Colonic mucosa (tissue), 4 donors: ENCODE results near the gene KCNK16. TPM values are rescaled to one million over a fixed set of nuclear protein-coding genes. Genes with fewer than 3 reads are reported as not detected.

Source experiments
- DNase-seq: peaks from one replicate; pipeline ENCODE4 v3.0.0-alpha.2; 2020
- H3K27ac ChIP-seq: fragments of 200-600 bp; one replicate; pipeline ENCODE4 v1.8.0; 2021
- H3K27me3 ChIP-seq: fragments of 200-600 bp; one replicate; pipeline ENCODE4 v1.8.0; 2021
- H3K36me3 ChIP-seq: fragments of 200-600 bp; one replicate; pipeline ENCODE4 v1.8.0; 2021
- H3K4me1 ChIP-seq: fragments of 200-600 bp; one replicate; pipeline ENCODE4 v1.8.0; 2021; ENCODE audit warnings: mild to moderate bottlenecking
- H3K4me3 ChIP-seq: fragments of 200-600 bp; one replicate; pipeline ENCODE4 v1.8.0; 2021
- H3K9ac ChIP-seq, 2 donors: one replicate each; pipeline ENCODE4 v1.7.0; 2013; ENCODE audit warnings: control low read depth in 2 of 2, low read depth in 2 of 2, low read length in 2 of 2
- H3K9me3 ChIP-seq: fragments of 200-600 bp; one replicate; pipeline ENCODE4 v1.8.0; 2021
- intact Hi-C: fragments of 100-400 bp; cut with DNase I; formaldehyde crosslinking; loops from one replicate; pipeline ENCODE4 v1.14.1; 2022
- total RNA-seq, 2 donors: library from RNA; stranded (reverse); fragmentation: NEBNext Ultra II Directional in 1 of 2; extraction: Animal tissue kit (Norgen Biotek cat#: 25700) in 1 of 2; gene quantifications; one replicate each; pipeline ENCODE4 v1.2.1, GENCODE V29; 2021
- TF ChIP-seq, protein P1 (sequence below): fragments of 200-600 bp; IDR thresholded peaks from one replicate; pipeline ENCODE4 v1.8.0; 2022; ENCODE audit warnings: antibody characterized with exemption, mild to moderate bottlenecking
- donor health status: healthy.
- donor health status: DM: no; HTN: no; CAD: no.
- donor health status: DM: no; HTN: no; CAD: no.

Gene KCNK16
- total RNA-seq, 2 donors from 2014 or later: not detected

DNA sequence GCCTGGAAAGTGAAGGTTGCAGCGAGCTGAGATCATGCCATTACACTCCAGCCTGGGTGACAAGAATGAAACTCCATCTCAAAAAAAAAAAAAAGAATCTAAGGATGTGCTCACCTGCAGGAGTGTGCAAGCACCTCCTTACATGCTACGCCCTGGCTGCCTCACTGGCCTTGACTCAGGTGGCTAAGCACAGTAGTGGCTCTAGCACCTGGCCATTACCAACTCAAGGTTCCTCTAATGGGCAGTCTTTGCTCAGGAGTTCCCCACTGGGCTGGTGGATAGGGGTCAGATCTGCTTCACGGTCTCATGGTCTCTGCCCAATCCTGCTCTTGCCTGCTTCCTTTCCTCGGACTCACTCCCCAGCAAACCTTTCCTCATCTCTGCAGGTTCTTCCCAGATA, 48.0 kb downstream of the KCNK16 start:
- DNase-seq: no peak
- Histone ChIP-seq H3K27ac (no peak overlapping the region), H3K9me3 (no peaks in the 10 kb centered on the region), H3K4me1 (no peaks in the 10 kb centered on the region), H3K4me3 (no peak overlapping the region), H3K9ac (no peak overlapping the region), H3K27me3 (no peaks in the 10 kb centered on the region), H3K36me3 (no peaks in the 10 kb centered on the region)
- intact Hi-C loops: no loop called here
- TF ChIP-seq, protein P1, sequence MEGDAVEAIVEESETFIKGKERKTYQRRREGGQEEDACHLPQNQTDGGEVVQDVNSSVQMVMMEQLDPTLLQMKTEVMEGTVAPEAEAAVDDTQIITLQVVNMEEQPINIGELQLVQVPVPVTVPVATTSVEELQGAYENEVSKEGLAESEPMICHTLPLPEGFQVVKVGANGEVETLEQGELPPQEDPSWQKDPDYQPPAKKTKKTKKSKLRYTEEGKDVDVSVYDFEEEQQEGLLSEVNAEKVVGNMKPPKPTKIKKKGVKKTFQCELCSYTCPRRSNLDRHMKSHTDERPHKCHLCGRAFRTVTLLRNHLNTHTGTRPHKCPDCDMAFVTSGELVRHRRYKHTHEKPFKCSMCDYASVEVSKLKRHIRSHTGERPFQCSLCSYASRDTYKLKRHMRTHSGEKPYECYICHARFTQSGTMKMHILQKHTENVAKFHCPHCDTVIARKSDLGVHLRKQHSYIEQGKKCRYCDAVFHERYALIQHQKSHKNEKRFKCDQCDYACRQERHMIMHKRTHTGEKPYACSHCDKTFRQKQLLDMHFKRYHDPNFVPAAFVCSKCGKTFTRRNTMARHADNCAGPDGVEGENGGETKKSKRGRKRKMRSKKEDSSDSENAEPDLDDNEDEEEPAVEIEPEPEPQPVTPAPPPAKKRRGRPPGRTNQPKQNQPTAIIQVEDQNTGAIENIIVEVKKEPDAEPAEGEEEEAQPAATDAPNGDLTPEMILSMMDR: no peak

DNA sequence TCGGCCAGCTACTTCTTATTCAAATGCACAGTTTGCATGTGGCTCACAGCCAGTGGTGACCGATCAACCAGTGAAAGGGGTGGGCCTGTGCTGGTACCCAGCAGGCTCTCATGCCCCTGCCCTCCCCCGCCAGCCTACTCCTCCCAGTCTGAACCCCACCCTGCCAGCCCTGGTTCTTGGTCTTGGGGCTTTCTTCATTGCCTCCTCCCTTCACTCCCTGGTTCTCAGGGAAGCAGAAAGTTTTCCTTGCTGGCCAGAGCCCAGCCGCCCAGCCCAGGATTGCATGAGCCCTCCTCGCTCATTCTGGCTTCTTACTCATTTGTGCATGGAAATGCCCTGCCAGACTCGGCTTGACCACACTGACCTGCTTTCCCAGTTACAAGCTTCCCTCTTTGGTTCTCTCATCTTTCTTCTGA, 49.1 kb downstream of the KCNK16 start:
- no peak overlapping the region for H3K4me3 ChIP-seq
- TF ChIP-seq, protein P1: no peak
- H3K9me3 ChIP-seq: no peaks in the 10 kb centered on the region
- H3K4me1 ChIP-seq: no peaks in the 10 kb centered on the region
- H3K27ac ChIP-seq: peak overlapping the region; percentile 17
- no peaks in the 10 kb centered on the region for H3K36me3 ChIP-seq
- H3K9ac ChIP-seq: no peak overlapping the region
- peak; percentile 81 for DNase-seq
- H3K27me3 ChIP-seq: no peaks in the 10 kb centered on the region
- intact Hi-C loops: no loop called here

DNA sequence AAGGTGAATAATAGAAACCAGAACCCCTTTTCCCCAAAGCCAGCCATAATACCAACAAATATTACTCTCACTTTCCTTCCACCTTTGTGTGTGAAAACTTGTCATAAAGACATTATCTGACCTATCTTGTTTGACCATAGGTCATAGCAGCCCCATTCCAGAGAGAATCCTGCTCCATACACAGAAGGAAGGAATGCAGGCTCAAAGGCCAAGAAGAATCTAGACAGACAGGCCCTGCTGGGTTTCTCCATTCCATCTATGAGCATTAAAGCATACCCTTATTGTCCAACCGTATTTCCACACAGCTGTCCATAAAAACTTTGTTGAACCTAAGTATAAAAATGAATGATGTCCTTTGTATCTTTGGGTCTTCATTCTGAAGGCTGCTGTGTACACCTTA, 52.5 kb downstream of the KCNK16 start:
- intact Hi-C loops: no loop called here
- no peak for DNase-seq

DNA sequence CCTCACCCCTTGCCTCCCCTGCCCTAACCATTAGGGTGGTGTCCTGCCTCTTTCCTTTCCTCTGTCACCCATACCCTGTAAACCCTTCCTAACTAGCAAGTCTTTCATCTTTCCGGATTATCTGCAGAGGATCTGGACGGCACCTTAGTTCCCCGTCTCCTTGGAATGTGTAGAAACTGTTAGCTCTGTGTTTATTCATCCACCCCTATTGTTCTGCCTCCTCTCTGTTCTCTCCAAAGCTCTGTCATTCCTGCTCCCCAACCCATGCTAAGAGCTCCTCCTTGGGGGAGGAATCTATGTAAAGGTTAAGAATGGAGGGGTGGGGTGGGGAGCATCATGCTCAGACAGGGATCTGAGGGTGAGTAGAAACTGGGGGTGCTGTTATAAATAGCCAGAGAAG, 53.8 kb downstream of the KCNK16 start:
- Histone ChIP-seq H3K9ac (no peak overlapping the region), H3K36me3 (no peaks in the 10 kb centered on the region)

More for the DNA sequence above, 52.5 kb downstream of the KCNK16 start:
- H3K27me3 ChIP-seq: no peaks in the 10 kb centered on the region
- no peak overlapping the region for H3K27ac ChIP-seq
- TF ChIP-seq, protein P1: no peak
- peaks cover 5% of the 10 kb centered on the region for H3K4me1 ChIP-seq
- H3K4me3 ChIP-seq: no peak overlapping the region
- H3K9me3 ChIP-seq: no peaks in the 10 kb centered on the region
- no peak overlapping the region for H3K9ac ChIP-seq
- no peaks in the 10 kb centered on the region for H3K36me3 ChIP-seq

DNA sequence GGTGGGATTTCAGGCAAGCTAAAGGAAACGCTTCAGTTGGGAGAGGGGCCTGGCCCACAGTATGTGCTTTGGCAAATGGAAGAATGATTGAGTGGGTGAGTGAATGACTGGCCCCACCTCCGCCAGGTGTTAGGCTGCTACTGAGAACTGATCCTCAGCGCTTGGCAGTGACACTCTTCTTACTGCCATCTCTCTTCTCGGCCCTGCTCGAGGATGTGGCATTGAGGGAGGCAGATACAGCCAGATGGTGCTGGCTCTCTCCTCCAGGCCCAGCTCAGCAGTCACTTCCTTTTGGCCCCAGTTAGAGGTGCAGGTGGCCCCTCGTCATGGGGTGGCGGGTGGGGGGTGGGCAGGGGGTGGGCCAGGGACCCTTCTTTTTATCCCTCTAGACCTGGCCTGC, 54.3 kb downstream of the KCNK16 start:
- H3K27me3 ChIP-seq: no peaks in the 10 kb centered on the region
- intact Hi-C loops: no loop called here
- DNase-seq: no peak
- no peaks in the 10 kb centered on the region for H3K9me3 ChIP-seq
- H3K4me1 ChIP-seq: peaks cover 5% of the 10 kb centered on the region
- H3K4me3 ChIP-seq: no peak overlapping the region
- H3K36me3 ChIP-seq: no peaks in the 10 kb centered on the region
- H3K9ac ChIP-seq: no peak overlapping the region
- no peak overlapping the region for H3K27ac ChIP-seq
- TF ChIP-seq, protein P1: no peak

More for the DNA sequence above, 53.8 kb downstream of the KCNK16 start:
- DNase-seq: no peak
- no peaks in the 10 kb centered on the region for H3K27me3 ChIP-seq
- H3K4me1 ChIP-seq: peaks cover 5% of the 10 kb centered on the region
- H3K4me3 ChIP-seq: no peak overlapping the region
- no peaks in the 10 kb centered on the region for H3K9me3 ChIP-seq
- intact Hi-C loops: no loop called here
- TF ChIP-seq, protein P1: no peak
- H3K27ac ChIP-seq: no peak overlapping the region
